Astrocyte of the cerebellum (primary cell): ENCODE data around the gene CCNG1.
"Not testable (repeated sequence)": the region's sequence is repeated elsewhere in the genome, so short reads cannot be mapped to it uniquely, and the experiment has no call there.

Experiments
- DNase-seq: peaks from one replicate; pipeline ENCODE4 v3.0.0-alpha.2; 2011; ENCODE audit warnings: low read depth
- H3K4me3 ChIP-seq: 2 replicates; pipeline ENCODE4 v1.5.1; 2011; ENCODE audit warnings: mild to moderate bottlenecking, low read depth, low read length, moderate library complexity
- in situ Hi-C: cut with HindIII; loops from 2 replicates; pipeline ENCODE4 v1.10.0; 2017; ENCODE audit warnings: low sequenced_read_pairs
- TF ChIP-seq, protein P1 (sequence below): IDR thresholded peaks from 2 replicates; pipeline ENCODE4 v1.5.1; 2012; ENCODE audit warnings: low read length, low read depth, moderate library complexity, mild to moderate bottlenecking; ENCODE audit errors: missing control alignments

The CCNG1 gene

DNA sequence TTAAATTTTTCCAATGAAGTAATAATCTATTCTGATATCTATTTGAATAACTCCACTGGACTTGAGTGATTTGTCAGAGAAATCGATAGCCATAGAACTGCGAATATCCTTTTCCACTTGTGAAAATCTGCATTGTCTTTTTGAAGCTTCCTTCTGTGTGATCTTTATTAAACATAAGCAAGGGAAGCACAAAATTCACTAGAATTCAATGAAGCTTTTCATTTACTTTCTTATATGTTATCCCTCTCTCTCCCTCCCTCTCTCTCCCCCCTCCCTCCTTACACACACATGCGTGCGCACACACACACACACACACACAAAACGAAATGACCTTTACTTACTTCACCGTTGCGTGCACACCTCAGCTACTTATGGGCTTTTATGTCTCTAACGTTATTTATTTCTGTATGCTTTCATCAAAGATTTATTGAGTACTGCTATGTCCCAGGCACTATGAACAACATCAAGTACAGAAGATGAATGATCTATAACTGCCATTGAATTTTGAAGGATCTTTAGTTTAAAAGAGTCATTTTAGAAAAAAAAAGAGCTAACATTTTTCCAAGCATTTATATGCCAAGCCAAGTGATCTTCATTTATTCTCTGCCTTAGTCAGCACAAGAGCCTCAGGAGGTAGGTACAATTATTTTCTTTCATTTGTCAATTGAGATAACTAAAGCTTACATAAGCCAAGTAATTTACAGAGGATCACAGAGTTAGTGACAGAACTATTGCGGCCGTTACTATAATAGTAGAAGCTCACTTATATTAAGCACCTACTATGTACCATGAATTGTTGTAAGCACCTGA, 32.8 kb upstream of the CCNG1 start:
- no peak for DNase-seq
- no peak overlapping the region for H3K4me3 ChIP-seq
- TF ChIP-seq, protein P1, sequence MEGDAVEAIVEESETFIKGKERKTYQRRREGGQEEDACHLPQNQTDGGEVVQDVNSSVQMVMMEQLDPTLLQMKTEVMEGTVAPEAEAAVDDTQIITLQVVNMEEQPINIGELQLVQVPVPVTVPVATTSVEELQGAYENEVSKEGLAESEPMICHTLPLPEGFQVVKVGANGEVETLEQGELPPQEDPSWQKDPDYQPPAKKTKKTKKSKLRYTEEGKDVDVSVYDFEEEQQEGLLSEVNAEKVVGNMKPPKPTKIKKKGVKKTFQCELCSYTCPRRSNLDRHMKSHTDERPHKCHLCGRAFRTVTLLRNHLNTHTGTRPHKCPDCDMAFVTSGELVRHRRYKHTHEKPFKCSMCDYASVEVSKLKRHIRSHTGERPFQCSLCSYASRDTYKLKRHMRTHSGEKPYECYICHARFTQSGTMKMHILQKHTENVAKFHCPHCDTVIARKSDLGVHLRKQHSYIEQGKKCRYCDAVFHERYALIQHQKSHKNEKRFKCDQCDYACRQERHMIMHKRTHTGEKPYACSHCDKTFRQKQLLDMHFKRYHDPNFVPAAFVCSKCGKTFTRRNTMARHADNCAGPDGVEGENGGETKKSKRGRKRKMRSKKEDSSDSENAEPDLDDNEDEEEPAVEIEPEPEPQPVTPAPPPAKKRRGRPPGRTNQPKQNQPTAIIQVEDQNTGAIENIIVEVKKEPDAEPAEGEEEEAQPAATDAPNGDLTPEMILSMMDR = no peak
- in situ Hi-C loops = no loop called here

DNA sequence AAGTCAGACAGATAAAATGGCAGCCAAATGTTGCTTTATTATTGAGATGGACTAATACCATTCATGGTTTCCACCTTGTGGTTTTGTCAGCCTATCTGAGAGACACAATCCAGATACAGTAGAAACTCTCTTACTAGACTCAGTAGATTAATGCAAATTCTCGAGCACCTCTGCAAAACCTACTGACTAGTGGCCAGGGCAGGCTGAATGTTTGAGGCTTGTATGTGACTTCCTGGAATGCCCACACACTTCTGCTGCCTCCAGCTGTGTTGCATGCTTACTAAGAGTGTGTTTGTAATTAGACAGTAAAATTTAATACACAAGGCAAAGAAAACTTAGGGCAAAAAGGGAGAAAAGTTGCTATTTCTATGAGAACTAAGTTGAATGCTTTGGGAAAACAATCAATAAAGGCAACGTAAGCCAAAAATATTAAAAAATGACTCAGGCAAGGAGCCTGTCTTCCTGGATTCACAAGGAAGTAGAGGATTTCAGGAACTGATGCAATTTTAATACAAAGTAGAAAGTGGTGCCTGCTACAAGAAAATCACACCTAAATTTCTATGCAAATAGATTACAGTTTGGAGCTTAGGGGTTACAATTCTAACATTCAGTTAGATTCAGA, 30.2 kb upstream of the CCNG1 start:
- no peak overlapping the region for H3K4me3 ChIP-seq
- peak; percentile 19 for DNase-seq
- TF ChIP-seq, protein P1 = no peak
- in situ Hi-C loops = no loop called here

DNA sequence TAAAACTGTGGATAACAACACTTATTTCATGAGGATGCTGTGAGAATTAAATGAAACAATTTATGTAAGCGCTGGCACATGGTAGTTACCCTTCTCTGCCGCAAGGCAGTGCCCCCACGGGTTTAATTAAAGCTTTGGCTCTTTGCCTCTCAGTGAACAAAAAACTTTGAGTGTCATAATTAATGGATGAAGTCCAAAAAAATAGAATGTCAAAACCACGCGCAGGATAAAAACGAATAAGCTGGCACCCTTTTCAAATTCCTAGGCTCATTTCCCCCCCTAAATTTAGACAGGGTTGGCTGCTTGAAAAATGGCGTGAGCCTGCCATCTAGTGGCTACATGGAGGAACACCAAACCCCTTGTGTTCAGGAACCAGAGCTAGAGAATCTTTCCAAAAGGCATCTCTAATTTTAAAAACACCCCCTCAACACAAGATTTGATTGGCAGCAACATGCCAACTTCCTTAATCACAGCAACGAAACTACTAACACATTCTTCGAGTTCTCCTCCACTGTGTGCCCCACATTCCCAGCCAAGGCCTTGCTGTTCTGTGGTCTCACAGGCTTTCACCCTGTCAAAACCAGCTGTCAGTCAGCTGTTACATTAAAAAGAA, 29.0 kb upstream of the CCNG1 start:
- in situ Hi-C loops = no loop called here
- DNase-seq = peak; percentile 58
- no peak overlapping the region for H3K4me3 ChIP-seq
- TF ChIP-seq, protein P1 = peak; percentile 85

DNA sequence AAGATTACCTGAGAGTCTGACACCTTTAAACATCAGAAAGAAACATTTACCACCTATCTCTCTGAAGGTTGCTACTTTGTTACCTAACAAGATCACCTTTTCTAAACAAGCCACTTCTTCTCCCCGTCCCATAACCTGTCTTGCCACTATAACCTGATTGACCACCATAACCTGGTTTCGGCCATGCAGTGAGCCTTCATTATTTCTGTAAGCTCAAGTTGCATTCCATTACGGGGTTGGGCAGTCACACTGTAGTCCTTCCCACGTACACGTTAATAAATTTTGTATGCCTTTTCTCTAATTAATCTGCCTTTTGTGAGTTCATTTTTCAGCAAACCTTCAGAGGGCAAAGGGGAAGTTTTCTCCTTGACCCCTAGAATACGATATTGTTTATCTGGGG, 28.0 kb upstream of the CCNG1 start:
- H3K4me3 ChIP-seq = no peak overlapping the region
- in situ Hi-C loops = no loop called here
- TF ChIP-seq, protein P1 = no peak
- no peak for DNase-seq

DNA sequence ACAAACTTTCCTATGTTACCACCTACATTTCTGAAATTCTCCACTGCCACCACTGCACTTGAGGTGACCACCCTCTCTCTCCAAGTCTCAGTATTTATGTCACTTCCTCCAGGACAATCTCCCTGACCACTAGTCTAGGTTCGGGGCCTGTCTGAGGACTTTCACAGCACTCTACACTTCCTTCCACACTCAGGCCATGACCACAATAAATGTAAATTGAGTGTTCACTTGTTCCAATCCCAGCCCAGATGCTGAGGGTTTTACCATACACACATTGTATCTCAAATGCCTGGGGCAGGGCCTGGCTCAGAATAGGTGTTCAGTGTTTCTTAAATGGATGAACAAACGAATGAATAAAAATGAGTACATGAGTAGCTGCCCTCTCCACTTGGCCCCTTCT, 26.9 kb upstream of the CCNG1 start:
- TF ChIP-seq, protein P1 = no peak
- in situ Hi-C loops = no loop called here
- H3K4me3 ChIP-seq = no peak overlapping the region
- no peak for DNase-seq

DNA sequence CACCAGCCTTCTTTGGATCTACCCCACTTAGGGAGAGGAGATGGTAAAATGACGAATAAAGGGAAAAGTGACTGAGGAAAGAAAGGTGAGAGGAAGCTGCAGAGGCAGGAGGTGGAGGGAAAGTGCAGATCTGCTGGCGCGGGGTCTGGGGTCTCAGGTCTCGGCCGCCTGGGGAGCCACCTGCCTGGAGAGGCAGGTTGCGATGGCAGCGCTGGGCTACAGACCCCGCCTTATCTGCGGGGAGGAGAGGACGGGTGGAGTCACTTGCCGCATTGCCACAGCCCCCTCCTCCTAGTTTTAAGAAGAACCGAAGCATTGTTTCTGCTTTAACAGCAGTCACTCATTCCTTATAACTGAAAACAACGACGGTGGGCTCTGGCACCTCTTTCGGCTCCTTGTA, 21.7 kb upstream of the CCNG1 start:
- in situ Hi-C loops, H3K4me3 ChIP-seq, DNase-seq: not testable (repeated sequence)

DNA sequence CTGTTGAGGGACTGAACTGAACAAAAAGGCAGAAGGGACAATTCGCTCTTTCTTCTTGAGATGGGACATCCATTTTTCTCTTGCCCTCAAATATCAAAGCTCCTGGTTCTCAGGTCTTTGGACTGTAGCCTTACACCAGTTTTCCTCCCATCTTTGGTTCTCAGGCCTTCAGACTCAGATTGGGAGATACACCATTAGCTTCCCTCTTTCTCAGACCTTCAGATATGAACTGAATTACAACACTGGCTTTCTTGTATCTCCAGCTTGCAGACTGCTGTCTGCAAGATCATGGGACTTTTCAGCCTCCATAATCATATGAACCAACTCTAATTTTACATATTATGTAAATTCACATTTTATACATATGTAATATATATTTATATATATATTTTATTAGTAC, 12.6 kb upstream of the CCNG1 start:
- in situ Hi-C loops = no loop called here
- H3K4me3 ChIP-seq = no peak overlapping the region
- TF ChIP-seq, protein P1 = no peak
- DNase-seq = no peak

DNA sequence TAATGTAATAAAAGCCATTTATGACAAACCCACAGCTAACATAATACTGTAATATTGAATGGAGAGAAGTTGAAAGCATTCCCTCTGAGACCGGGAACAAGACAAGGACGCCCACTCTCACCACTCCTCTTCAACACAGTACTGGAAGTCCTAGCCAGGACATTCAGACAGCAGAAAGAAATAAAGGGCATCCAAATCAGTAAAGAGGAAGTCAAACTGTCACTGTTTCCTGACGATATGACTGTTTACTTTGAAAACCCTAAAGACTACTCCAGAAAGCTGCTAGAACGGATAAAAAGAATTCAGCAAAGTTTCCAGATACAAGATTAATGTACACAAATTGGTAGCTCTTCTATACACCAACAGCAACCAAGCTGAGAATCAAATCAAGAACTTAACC, 11.3 kb upstream of the CCNG1 start:
- H3K4me3 ChIP-seq, DNase-seq, in situ Hi-C loops: not testable (repeated sequence)
